HG03280 (cell line): ENCODE results near the gene PRKAG2.

Experiments used
- ATAC-seq: cut with Tn5 transposase; IDR thresholded peaks from one replicate; pipeline ENCODE4 v1.9.1; 2021; ENCODE audit warnings: mild to moderate bottlenecking, moderate library complexity; ENCODE audit not compliant: unreplicated experiment

PRKAG2 gene

GRCh38 chr7:151821226-151821625 is 55.7 kb downstream of the PRKAG2 start:
- ATAC-seq: no peak

- no peak for ATAC-seq
Measured at GRCh38 chr7:151820491-151821105, 56.3 kb downstream of the PRKAG2 start.

- no peak for ATAC-seq
Measured at GRCh38 chr7:151819866-151820265, 57.0 kb downstream of the PRKAG2 start.

DNA sequence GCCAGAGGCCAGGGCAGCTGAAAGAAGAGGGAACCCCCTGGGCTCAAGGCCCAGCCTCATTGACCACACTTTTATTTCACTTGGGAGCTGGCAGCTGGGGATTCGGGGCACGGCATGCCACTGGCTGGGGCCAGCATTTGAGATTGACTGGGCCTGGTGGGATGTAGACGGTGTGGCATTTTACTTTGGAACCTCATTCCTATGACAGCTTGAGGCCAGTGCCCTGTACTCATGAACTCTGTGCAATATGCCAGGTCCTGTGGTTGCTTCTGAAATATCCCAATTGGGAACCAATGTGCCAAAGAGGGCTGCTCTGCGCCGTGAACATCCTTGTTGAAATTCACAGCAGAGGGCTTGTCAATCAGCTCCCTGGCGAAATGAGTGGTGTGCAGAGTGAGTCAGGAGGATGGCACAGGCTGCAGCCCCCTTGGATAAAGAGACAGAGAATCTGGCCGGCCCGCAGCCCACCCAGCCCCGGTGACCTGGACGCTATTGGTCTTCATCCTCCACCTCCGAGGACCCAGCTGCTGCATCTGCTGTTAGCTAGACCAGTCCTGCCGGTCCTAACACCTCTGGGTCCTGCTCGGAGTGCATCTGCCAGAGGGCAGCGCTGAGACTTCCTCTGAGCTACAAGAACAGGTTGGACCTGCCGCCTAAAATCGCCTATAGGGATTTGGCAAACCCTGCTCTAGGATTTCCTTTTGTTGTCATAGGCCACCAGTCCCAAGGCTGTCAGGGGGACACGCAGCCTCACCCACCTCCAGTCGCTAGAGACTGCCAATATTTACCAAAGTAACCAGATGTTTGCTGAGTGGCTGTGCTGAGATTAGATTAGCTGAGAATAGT is 58.0 kb downstream of the PRKAG2 start:
- no peak for ATAC-seq

- ATAC-seq: no peak
Measured at GRCh38 chr7:151817981-151818673, 58.8 kb downstream of the PRKAG2 start.

GRCh38 chr7:151817315-151817690 is 59.6 kb downstream of the PRKAG2 start:
- ATAC-seq: no peak

DNA sequence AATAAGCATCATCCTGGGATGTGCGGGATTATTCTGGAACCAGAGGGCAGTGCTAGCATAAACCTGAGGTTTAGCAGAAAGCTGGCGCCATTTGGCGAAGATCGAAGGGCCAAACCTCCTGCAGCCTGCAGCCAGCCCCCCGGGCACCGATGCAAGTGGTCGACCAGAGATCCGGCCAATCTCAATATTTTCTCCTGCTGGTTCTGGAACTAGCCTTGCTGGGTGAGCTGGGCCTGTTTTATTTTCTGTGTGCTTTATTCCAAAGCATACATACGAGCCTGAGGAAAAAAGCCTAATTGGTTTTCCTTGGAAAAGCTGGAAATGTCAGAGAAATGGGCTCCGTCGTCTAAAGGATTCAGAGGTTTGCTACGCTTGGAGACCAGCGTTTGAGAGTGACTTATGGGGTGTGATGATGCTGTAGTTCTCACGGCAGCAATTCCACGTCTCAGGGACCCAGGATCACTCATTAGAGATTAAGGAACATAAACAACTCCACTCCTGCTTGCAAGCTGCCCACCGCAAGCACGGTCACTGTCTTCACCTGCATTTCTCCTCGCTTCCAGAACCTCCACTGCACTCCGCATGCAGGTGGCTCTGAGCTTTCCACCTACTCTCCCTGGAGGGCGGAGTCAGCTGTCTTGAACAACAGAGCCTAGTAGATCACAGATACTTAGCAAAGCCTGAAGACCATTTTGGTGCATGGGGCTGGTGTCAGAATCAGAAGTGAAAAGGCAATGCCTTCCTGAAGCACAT is 60.2 kb downstream of the PRKAG2 start:
- ATAC-seq: no peak

GRCh38 chr7:151815419-151815818 is 61.5 kb downstream of the PRKAG2 start:
- ATAC-seq: no peak

DNA sequence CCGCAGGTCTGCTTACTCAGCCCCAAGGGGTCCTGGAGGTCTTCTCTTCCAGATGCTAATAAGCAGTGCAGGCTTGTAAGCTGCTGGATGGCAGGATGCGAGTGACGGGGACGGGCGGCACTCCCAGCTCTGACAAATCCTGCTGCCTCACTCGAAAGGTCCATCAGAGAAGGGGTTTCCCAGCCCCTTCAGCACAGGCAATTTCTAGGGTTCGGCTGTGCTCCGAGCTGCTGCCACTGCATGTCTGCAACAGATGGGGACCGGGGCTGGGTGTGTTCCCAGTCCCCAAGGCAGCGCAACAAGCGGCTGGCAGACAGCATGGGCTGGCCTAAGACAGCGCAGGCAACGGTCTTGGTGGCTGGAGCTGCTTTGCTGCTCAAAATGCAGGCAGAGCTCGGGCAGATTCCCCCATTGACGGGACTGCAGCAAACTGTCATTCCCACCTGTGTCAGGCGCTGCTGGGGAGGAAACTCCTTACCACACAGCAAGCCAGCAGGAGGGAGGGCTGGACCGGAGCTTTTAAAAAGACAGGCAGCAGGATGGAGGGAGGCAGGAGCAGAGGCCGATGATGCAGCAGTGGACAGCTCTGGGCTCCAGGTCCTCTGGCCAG is 62.4 kb downstream of the PRKAG2 start:
- no peak for ATAC-seq

DNA sequence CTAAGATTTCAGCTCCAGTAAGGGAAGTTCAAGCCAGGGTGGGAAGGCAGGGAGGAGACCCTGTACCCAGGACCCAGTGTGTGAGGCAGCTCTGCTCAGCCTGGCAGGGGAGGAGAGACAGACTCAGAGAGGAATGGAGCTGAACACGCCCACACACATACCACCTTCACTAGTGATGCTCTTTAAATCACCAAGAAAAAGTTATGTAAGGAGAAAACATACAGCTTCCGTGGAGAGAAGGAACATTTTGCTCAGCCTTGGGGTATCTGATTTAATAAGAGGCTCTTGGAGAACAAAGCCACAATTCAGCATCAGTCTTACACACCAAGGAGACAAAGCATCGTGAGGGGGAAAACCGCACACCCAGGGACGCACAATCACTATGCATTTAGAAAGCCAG is 62.9 kb downstream of the PRKAG2 start:
- ATAC-seq: no peak

- ATAC-seq: no peak
Measured at GRCh38 chr7:151813445-151813844, 63.5 kb downstream of the PRKAG2 start.

DNA sequence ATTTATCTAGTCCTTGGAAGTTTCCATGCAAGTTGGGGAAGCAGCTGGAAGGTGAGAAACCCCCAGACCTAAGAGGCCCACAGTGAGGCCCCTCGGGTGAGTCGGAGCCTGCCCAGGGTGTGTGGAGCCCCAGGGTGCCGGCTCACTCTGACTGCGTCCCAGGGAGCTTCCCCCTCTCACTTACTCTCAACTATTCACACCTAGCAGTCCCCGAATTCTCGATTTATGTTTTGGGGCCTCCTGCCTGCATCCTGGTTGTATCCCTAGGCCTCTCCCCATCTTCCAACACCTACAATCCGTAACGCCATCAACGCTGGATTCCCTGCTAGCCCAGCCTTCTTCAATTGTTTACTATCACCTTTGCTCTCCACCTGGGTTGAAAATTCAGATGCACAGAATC is 63.9 kb downstream of the PRKAG2 start:
- ATAC-seq: no peak

DNA sequence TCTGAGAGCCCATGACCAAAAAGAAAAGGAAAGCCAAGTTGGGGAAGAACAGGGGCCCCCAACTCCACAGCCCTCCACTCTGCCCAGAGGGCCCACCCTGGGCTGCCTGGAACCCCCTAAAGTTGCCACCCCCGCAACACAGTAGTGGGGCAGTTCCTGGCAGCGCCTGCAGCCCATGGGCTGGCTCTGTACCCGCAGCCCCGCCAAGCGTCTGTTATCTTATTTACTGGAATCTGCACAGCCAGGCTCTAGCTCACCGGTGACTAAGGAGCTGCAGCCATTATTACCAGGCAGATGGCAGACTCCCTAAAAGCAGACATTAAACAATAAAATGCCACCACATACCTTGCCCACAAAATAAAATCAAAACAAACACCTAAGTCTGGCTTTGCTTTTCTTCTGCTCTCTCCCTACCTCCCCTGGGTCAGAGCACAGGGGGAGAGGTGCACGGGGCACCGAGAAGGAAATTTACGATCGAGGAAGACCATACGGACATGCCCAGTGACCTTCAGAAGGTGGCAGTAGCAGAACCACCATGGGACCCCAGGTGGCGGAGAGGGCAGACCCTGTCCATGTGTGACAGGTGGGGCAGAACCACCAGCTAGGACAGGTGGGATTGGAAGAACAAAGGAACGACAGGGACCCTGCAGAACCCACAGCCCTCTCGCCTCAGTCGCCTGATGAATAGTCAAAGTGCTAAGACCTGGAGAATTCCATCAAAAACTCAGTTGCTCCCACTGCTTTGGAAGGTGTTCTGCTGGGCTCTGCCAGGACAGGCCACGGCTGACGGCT is 66.3 kb downstream of the PRKAG2 start:
- no peak for ATAC-seq

DNA sequence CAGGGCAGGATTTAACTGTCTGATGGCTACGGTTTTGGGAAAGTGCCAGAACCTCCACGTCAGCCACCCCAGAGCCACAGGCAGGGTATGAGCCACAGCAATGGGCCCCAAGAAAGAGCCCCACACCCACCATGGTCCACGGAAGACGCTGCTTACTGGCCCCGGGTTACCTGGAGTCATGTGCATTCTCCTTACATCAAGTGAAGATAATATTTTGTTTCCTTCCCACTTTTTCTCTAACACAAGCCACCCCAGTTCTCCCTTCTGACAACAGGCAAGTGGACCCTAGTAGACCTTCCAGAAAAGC is 67.1 kb downstream of the PRKAG2 start:
- no peak for ATAC-seq

DNA sequence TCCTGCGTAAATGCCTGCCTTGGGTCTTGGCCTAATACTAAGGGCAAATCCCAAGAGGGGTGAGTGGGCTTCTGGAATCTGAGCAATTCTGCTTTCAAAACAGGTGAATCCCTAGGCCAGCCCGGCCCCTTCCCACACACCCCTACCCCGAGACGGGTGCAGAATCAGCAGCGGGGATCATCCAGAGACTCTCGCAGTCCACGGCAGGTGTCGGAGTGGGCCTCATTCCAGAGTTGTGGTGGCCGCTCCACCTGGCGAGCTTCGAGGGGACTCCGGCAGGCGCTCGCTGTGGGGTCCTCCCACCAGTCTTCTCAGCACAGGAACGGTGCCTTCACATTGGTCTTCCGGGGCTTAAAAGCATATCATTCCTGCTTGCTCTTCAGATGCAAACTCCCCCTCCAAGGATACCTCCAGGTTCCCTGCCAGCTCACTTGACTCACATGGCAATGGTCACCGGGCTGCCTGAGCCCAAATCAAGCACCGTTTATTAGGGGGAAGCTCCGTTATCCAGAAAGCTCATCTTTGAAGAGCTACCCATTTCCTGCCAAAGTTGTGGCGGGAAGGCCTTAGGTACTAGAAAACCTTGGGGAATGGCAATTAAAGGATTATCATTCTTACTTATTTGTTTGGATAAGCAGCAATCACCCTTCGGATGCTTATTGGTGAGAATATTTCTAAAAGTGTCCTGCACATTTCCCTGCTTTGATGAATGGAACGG is 67.6 kb downstream of the PRKAG2 start:
- no peak for ATAC-seq

DNA sequence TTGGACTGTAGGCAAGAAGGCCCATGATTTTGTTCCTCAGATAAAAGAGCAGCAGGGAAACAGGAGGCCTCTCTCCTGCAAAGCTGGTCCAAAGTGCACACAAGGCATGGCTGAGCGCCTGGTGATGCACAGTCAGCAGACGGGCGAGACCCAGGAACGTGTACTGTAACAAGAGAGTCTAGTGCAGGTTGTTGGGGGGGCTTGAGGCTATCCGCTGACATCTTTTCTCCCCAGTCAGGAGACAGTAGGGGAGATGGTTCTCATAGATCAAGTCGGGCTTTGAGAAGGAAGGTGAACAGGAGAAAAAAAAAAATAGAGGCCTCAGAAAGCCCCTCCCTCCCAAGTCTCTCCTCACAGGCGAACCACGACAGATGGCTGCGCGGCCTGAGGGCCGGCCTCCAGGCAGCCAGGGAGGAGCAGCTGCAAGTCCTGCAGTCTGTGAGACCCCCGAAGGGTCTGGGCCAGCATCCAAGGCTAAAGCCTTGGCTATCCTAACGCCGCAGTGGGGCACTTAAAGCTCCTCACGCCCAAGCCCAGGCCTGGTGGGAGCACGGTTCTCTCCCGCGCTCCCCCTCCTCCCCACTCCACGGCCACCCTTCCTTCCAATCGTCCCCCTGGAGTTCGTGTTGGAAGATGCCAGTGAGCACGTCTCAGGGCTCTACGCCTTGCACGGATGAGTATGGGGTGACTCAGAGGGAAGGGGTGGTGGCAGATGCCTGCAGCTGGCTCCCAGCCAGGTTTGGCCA is 68.3 kb downstream of the PRKAG2 start:
- no peak for ATAC-seq

DNA sequence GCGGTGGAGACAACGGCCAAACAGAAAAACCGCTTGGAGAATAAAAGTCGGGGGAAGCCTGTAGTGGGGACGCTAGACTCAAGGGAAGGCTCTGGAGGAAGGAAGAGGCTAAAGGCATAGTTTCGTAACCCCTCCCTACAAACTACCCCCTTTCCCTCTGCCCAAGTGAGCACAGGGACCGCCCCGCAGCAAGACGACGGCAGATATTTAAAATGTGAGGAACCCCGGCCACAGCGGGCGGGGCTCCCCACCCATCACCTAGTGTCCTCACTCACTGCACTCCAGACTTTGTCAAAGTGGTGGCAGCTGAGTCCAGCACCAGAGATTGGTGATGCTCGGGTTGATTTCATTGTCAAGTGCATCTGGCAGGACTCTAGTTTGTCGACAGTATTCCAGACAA is 69.1 kb downstream of the PRKAG2 start:
- no peak for ATAC-seq

- no peak for ATAC-seq
Measured at GRCh38 chr7:151806952-151807775, 69.8 kb downstream of the PRKAG2 start.
